Hepatocyte (in vitro differentiated cells): Measurements from ENCODE around the gene IMMP2L.
"Not testable (repeated sequence)": the region's sequence is repeated elsewhere in the genome, so short reads cannot be mapped to it uniquely, and the experiment has no call there.

Experiments used
- CTCF ChIP-seq: fragments of 200-600 bp; sonication (generic); IDR thresholded peaks from 2 replicates; pipeline ENCODE4 v1.5.1; 2016; ENCODE audit warnings: antibody characterized with exemption, mild to moderate bottlenecking; ENCODE audit not compliant: poor library complexity
- EZH2 ChIP-seq: fragments of 200-600 bp; sonication (generic); IDR thresholded peaks from 2 replicates; pipeline ENCODE4 v1.6.1; 2016; ENCODE audit warnings: antibody characterized with exemption, mild to moderate bottlenecking, borderline replicate concordance

DNA sequence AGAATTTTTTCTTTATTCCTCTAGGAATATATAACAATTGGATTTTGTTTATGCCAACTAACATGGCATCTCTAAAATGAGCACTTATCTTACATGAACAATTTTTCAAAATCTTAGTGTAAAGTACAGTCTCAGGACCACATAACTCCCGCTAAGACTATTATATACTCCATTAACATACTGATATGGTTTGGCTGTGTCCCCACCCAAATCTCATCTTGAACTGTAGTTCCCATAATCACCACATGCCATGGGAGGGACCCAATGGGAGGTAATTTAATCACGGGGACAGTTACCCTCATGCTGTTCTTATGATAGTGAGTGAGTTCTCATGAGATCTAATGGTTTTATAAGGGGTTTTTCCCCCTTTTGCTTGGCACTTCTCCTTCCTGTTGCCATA, 291.5 kb downstream of the IMMP2L start:
- TF ChIP-seq CTCF, EZH2: not testable (repeated sequence)
